Measurements from ENCODE around the gene LRRC75A. TPM values are rescaled to one million over a fixed set of nuclear protein-coding genes. Genes with fewer than 3 reads are reported as not detected.
"Not testable (repeated sequence)": the region's sequence is repeated elsewhere in the genome, so short reads cannot be mapped to it uniquely, and the experiment has no call there.

The LRRC75A gene
- total RNA-seq, 1 donor: 1.4 TPM

DNA sequence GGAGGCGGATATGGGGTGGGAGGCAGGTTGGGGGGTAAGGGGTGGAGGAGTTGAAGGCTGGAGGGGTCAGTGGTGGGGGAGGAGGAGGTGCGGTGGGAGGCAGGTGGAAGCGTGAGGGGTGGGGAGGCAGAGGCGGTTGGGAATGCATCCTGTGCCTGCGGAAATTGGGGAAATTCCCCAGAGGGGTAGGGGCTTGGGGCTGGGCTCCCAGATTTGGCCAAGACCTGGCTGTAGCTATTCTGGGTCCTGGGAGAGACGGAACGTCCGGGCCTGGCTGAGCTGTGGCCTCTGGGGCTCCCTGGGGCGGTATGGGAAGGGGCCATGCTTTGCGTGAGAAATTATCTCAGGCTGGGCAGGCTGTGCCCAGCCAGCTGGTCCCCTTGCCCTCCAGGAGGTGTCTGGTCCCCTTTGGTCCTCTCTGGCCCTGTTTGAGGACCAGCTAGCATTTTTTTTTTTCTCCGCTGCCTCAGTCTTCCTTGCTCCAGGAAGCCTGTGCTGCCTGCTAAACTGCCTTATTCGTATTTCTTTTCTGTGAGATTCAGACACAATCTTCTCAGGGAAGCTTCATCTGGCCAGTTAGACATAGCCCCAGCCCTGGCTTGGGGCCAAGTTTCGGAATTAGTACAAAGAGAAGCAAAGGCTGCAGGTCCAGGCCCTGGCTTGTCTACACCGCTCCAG is 83.9 kb downstream of the LRRC75A start:
- peak; percentile 59 for DNase-seq (ENCODE audit: insufficient read length, low spot score, missing footprints)

DNA sequence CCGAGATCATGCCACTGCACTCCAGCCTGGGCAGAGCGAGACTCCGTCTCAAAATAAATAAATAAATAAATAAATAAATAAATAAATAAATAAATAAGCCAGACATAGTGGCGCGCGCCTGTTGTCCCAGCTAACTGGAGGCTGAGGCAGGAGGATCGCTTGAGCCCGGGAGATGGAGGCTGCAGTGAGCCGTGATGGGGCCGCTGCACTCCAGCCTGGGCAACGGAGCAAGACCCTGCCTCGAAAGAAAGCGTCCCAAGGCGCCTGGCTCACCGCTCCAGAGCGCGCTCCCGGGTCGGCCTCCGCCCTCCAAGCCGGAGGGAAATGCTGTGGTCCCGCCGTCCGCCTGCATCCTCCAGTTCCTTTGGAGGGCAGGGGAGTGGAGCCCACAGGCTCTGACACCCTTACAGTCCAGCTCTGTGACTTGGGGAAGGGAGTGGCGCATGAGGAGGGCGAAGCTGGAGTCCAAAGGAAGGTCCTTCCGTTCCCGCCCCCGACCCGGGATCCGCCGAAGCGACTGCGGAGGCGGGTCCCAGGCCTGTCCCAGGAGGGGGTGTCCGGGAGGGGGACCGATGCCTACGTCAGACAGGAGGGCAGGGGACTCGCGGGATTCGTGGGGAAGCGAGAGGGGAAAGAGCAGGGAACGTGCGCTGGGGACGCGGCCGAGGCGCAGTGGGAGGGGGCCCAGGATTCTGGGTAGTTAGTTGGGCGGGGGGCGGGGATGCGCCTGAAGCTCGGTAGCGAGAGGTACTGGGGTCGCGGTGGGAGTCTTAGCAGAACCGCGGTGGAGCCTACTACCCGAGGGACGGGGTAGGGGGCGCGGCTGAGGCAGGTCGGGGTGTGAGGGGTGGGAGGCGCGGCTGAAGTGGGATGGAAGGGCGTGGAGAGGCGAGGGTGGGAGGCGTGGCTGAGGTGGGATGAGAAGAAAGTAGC is 85.0 kb downstream of the LRRC75A start:
- peaks cover 10% of the 10 kb centered on the region for H3K4me1 ChIP-seq (ENCODE audit: insufficient read depth, low read length)
- no peak overlapping the region for H3K27ac ChIP-seq (ENCODE audit: low read depth, low read length)
- peak; percentile 56 for DNase-seq (ENCODE audit: insufficient read length, low spot score, missing footprints)
- TF ChIP-seq, protein P1, sequence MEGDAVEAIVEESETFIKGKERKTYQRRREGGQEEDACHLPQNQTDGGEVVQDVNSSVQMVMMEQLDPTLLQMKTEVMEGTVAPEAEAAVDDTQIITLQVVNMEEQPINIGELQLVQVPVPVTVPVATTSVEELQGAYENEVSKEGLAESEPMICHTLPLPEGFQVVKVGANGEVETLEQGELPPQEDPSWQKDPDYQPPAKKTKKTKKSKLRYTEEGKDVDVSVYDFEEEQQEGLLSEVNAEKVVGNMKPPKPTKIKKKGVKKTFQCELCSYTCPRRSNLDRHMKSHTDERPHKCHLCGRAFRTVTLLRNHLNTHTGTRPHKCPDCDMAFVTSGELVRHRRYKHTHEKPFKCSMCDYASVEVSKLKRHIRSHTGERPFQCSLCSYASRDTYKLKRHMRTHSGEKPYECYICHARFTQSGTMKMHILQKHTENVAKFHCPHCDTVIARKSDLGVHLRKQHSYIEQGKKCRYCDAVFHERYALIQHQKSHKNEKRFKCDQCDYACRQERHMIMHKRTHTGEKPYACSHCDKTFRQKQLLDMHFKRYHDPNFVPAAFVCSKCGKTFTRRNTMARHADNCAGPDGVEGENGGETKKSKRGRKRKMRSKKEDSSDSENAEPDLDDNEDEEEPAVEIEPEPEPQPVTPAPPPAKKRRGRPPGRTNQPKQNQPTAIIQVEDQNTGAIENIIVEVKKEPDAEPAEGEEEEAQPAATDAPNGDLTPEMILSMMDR (IDR thresholded peaks at IDR 0.05; ENCODE audit: extremely low read depth, low read depth, low read length): no peak
- H3K4me3 ChIP-seq (ENCODE audit: insufficient read depth, low read length): peak overlapping the region; percentile 78
- H3K9me3 ChIP-seq (ENCODE audit: low read depth, low read length): no peaks in the 10 kb centered on the region
- no peaks in the 10 kb centered on the region for H3K27me3 ChIP-seq (ENCODE audit: insufficient read depth, low read length)
- H3K79me2 ChIP-seq (ENCODE audit: insufficient read depth, low read length): no peaks in the 10 kb centered on the region
- H3K36me3 ChIP-seq (ENCODE audit: insufficient read depth, low read length): no peaks in the 10 kb centered on the region
- H2AFZ ChIP-seq (ENCODE audit: low read length): peak overlapping the region; percentile 95
- no peaks in the 10 kb centered on the region for H4K20me1 ChIP-seq (ENCODE audit: insufficient read depth, low read length)
- H3K4me2 ChIP-seq (ENCODE audit: insufficient read depth, low read length): peak overlapping the region; percentile 90

More for the DNA sequence above, 83.9 kb downstream of the LRRC75A start:
- Histone ChIP-seq H3K4me2 (ENCODE audit: insufficient read depth, low read length) (peak overlapping the region; percentile 39), H3K79me2 (ENCODE audit: insufficient read depth, low read length) (no peaks in the 10 kb centered on the region), H3K9me3 (ENCODE audit: low read depth, low read length) (no peaks in the 10 kb centered on the region), H2AFZ (ENCODE audit: low read length) (peak overlapping the region; percentile 22), H3K36me3 (ENCODE audit: insufficient read depth, low read length) (no peaks in the 10 kb centered on the region), H4K20me1 (ENCODE audit: insufficient read depth, low read length) (no peaks in the 10 kb centered on the region), H3K4me3 (ENCODE audit: insufficient read depth, low read length) (no peak overlapping the region), H3K27me3 (ENCODE audit: insufficient read depth, low read length) (no peaks in the 10 kb centered on the region), H3K27ac (ENCODE audit: low read depth, low read length) (no peak overlapping the region), H3K4me1 (ENCODE audit: insufficient read depth, low read length) (peaks cover 10% of the 10 kb centered on the region)
- TF ChIP-seq, protein P1 (IDR thresholded peaks at IDR 0.05; ENCODE audit: extremely low read depth, low read depth, low read length): no peak

DNA sequence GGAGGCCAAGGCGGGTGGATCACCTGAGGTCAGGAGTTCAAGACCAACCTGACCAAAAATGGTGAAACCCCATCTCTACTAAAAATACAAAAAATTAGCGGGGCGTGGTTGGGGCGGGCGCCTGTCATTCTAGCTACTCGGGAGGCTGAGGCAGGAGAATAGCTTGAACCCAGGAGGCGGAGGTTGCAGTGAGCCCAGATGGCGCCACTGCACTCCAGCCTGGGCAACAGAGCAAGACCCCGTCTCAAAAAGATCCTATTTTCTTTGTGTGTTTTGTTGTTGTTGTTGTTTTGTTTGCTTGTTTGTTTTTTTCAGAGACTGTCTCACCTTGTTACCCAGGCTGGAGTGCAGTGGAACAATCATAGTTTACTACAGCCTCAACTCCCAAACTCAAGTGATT is 88.1 kb downstream of the LRRC75A start:
- H3K4me2 ChIP-seq (ENCODE audit: insufficient read depth, low read length): peak overlapping the region; percentile 63
- H3K36me3 ChIP-seq (ENCODE audit: insufficient read depth, low read length); H3K79me2 ChIP-seq (ENCODE audit: insufficient read depth, low read length); H3K9me3 ChIP-seq (ENCODE audit: low read depth, low read length); H4K20me1 ChIP-seq (ENCODE audit: insufficient read depth, low read length); DNase-seq (ENCODE audit: insufficient read length, low spot score, missing footprints); H3K27me3 ChIP-seq (ENCODE audit: insufficient read depth, low read length): not testable (repeated sequence)
- peaks cover 10% of the 10 kb centered on the region for H3K4me1 ChIP-seq (ENCODE audit: insufficient read depth, low read length)
- peak overlapping the region; percentile 40 for H3K4me3 ChIP-seq (ENCODE audit: insufficient read depth, low read length)
- peak overlapping the region; percentile 8 for H2AFZ ChIP-seq (ENCODE audit: low read length)
- H3K27ac ChIP-seq (ENCODE audit: low read depth, low read length): peak overlapping the region; percentile 60

DNA sequence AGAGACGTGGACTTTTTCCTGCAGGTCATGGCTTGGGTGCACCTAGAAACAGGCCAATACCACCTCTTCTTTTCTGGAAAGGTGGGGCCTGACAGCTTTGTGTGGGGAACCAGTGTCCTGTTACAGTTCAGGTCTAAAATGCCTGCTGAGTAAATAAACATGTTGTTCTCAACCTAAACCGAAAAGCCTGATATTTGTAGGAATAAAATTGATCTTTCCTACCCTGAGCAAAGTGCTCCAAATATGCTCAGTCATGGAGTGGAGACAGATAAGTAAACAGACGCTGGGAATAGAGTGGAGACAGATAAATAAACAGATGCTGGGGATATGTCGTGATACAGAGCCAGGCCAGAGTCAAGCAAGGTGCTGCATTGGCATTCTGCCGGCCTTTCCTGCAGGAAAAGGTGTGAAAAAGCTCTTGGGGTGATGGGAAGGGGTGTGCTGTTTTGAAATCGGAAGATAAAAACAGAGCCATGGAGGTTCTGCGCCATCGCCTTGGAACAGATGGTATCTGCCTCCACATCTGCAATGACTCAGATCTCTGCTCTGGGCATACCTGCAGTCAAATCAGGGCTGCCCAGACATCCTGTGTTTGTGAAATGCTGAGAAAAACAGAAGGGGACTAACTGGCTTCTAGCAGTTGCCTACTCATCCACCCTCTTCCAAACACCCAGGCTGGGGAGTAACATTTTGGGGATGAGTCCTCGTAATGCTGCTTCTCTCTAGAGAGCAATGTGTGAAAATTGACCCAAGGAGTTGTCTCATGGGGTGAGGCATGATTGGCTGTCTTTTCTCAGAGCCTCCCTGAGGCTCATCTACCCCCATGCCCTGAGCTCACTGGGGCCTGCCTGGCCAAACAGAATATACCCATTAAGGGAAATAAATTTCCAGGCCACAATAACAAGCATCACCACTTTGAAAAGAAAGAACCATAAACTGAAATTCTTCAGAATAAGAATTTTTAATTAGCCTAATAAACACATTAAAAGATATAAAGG is 93.4 kb downstream of the LRRC75A start:
- Histone ChIP-seq H3K79me2 (ENCODE audit: insufficient read depth, low read length) (no peaks in the 10 kb centered on the region), H3K4me1 (ENCODE audit: insufficient read depth, low read length) (no peaks in the 10 kb centered on the region), H3K27me3 (ENCODE audit: insufficient read depth, low read length) (no peaks in the 10 kb centered on the region), H3K36me3 (ENCODE audit: insufficient read depth, low read length) (no peaks in the 10 kb centered on the region), H3K4me3 (ENCODE audit: insufficient read depth, low read length) (no peak overlapping the region), H4K20me1 (ENCODE audit: insufficient read depth, low read length) (no peaks in the 10 kb centered on the region), H3K27ac (ENCODE audit: low read depth, low read length) (no peak overlapping the region), H3K4me2 (ENCODE audit: insufficient read depth, low read length) (no peak overlapping the region), H2AFZ (ENCODE audit: low read length) (no peak overlapping the region), H3K9me3 (ENCODE audit: low read depth, low read length) (no peaks in the 10 kb centered on the region)
- TF ChIP-seq, protein P1 (IDR thresholded peaks at IDR 0.05; ENCODE audit: extremely low read depth, low read depth, low read length): no peak
- no peak for DNase-seq (ENCODE audit: insufficient read length, low spot score, missing footprints)

DNA sequence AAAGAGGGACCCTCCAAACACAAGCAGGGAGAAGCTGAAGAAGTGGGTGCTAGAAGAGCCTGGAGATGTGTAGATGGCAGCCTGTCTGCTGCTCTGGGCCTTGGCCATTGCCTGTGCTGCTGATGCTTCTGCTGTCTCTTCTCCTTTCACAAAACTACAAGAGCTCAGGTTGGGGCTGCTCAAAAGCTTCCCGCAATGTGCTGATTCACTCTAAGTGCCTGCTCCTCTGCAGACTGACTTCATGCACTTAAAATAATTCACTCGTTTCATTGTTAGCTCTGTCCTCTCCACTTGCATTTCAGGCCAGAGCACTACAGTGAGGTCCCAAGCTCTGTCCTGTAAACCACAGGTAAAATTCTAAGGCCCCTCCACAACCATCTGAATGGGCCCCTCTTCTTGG is 95.3 kb downstream of the LRRC75A start:
- not testable (repeated sequence) for DNase-seq (ENCODE audit: insufficient read length, low spot score, missing footprints); H3K4me2 ChIP-seq (ENCODE audit: insufficient read depth, low read length)

DNA sequence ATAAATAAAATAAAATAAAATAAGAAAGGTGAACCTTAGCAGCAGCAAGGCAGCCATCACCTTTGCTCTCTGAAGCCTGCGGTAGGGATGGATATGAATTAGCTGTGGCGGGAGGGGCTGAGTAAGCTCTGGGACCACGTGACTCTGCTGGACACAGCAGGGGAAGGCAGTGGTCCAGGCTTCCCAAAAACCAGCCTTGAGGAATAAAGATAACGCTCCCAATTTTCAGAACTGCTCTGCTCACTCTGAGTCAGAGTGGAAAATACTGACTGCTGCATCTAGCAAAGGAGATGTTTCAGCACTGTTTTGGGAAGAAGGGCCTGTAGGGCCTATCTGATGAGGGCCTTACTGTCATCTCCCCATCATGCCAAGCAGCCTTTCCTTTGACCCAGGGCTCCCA is 96.1 kb downstream of the LRRC75A start:
- H3K4me2 ChIP-seq (ENCODE audit: insufficient read depth, low read length); H4K20me1 ChIP-seq (ENCODE audit: insufficient read depth, low read length); H3K4me1 ChIP-seq (ENCODE audit: insufficient read depth, low read length); H3K36me3 ChIP-seq (ENCODE audit: insufficient read depth, low read length); H3K4me3 ChIP-seq (ENCODE audit: insufficient read depth, low read length); H3K79me2 ChIP-seq (ENCODE audit: insufficient read depth, low read length); H3K27ac ChIP-seq (ENCODE audit: low read depth, low read length); H2AFZ ChIP-seq (ENCODE audit: low read length); H3K27me3 ChIP-seq (ENCODE audit: insufficient read depth, low read length); H3K9me3 ChIP-seq (ENCODE audit: low read depth, low read length): not testable (repeated sequence)
- peak; percentile 48 for DNase-seq (ENCODE audit: insufficient read length, low spot score, missing footprints)

More for the DNA sequence above, 95.3 kb downstream of the LRRC75A start:
- H3K4me3 ChIP-seq (ENCODE audit: insufficient read depth, low read length); H3K4me1 ChIP-seq (ENCODE audit: insufficient read depth, low read length); H2AFZ ChIP-seq (ENCODE audit: low read length); H3K9me3 ChIP-seq (ENCODE audit: low read depth, low read length); H3K27me3 ChIP-seq (ENCODE audit: insufficient read depth, low read length); H3K36me3 ChIP-seq (ENCODE audit: insufficient read depth, low read length); H3K79me2 ChIP-seq (ENCODE audit: insufficient read depth, low read length); H4K20me1 ChIP-seq (ENCODE audit: insufficient read depth, low read length); H3K27ac ChIP-seq (ENCODE audit: low read depth, low read length): not testable (repeated sequence)
